ENCODE results near the gene HSPB1.

DNA sequence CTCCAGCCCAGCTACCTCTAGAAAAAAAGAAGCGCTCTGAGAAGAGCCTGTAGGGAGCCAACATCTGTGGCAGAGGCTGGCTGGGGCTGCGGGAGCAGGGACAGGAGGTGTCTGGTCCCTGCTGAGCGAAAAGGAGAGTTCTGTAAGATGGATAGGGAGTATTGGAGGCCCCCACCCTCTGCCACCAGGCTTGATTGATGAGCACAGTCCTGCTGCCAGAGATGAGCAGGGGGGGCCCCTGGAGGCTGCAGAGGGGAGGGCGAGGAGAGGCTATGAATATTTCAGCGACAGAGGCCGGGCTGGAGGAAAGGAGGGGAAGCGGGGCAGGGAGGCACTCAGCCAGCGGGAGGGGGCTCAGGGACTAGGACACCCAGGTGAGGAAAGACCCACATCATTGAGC lies 44.5 kb upstream of the HSPB1 start:
- TF ChIP-seq, protein P1, sequence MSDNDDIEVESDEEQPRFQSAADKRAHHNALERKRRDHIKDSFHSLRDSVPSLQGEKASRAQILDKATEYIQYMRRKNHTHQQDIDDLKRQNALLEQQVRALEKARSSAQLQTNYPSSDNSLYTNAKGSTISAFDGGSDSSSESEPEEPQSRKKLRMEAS (IDR thresholded peaks at IDR 0.05): no peak
- TF ChIP-seq TEAD4 (IDR thresholded peaks at IDR 0.05) (no peak), CREB1 (IDR thresholded peaks at IDR 0.05; ENCODE audit: low read depth) (no peak), EP300 (IDR thresholded peaks at IDR 0.05; ENCODE audit: borderline replicate concordance) (no peak), RAD21 (IDR thresholded peaks at IDR 0.05; ENCODE audit: low read depth) (no peak), EGR1 (IDR thresholded peaks at IDR 0.05) (no peak), FOXM1 (IDR thresholded peaks at IDR 0.05; ENCODE audit: borderline replicate concordance, low read depth) (no peak), TAF1 (IDR thresholded peaks at IDR 0.05; ENCODE audit: low read depth) (no peak), ZBTB7A (IDR thresholded peaks at IDR 0.05; ENCODE audit: low read depth) (no peak), CEBPB (IDR thresholded peaks at IDR 0.05) (no peak)
- TF ChIP-seq, protein P2, sequence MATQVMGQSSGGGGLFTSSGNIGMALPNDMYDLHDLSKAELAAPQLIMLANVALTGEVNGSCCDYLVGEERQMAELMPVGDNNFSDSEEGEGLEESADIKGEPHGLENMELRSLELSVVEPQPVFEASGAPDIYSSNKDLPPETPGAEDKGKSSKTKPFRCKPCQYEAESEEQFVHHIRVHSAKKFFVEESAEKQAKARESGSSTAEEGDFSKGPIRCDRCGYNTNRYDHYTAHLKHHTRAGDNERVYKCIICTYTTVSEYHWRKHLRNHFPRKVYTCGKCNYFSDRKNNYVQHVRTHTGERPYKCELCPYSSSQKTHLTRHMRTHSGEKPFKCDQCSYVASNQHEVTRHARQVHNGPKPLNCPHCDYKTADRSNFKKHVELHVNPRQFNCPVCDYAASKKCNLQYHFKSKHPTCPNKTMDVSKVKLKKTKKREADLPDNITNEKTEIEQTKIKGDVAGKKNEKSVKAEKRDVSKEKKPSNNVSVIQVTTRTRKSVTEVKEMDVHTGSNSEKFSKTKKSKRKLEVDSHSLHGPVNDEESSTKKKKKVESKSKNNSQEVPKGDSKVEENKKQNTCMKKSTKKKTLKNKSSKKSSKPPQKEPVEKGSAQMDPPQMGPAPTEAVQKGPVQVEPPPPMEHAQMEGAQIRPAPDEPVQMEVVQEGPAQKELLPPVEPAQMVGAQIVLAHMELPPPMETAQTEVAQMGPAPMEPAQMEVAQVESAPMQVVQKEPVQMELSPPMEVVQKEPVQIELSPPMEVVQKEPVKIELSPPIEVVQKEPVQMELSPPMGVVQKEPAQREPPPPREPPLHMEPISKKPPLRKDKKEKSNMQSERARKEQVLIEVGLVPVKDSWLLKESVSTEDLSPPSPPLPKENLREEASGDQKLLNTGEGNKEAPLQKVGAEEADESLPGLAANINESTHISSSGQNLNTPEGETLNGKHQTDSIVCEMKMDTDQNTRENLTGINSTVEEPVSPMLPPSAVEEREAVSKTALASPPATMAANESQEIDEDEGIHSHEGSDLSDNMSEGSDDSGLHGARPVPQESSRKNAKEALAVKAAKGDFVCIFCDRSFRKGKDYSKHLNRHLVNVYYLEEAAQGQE (IDR thresholded peaks at IDR 0.05; ENCODE audit: low read depth): no peak
- TF ChIP-seq, protein P3, sequence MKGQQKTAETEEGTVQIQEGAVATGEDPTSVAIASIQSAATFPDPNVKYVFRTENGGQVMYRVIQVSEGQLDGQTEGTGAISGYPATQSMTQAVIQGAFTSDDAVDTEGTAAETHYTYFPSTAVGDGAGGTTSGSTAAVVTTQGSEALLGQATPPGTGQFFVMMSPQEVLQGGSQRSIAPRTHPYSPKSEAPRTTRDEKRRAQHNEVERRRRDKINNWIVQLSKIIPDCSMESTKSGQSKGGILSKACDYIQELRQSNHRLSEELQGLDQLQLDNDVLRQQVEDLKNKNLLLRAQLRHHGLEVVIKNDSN (IDR thresholded peaks at IDR 0.05): no peak
